Measurements from ENCODE around the gene ENC1.
A peak's percentile ranks its signal among the peaks of the same experiment; 100 is the strongest.

Gene ENC1

DNA sequence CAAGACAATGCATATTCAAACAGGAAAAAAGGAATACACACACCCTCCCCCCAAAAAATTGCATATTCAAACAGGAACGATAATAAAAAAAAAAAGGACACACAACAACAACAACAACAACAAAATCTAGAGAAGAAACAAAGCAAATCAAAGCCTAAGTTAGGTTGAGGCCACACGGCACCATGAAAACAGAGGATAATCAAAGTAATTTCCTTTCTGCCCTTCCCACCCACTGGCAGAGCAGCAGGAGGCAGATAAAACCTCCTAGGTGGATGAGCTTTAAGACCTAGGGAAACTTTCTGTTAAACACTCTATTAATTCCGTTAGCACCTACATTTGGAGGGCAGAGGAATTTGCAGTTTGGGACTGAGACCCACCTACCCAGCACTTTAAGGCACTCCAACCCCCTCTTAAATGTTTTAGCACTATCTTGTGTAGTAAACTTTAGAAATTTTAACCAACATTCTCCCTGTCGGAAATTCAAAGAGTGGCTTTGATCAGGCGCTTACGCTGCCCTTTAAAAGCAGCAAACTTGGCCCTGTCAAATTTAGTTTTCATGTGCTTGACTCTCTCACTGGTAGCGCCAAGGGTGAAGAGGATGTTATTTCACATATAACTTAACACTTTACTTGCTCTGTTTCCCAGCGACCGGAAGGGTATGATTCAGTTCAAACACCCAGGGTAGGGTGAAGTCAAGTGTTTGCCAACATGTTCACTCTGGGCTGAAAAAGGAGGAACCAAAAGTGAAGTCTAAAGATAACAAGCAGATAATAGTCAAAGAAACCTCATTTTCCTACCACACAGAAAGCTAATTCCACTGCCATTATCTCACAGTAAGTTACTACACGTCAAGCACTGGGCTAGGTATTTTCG lies 9.2 kb downstream of the ENC1 start:
- peak; percentile 86 for DNase-seq (ENCODE audit: low read depth)
- TF ChIP-seq, protein P1, sequence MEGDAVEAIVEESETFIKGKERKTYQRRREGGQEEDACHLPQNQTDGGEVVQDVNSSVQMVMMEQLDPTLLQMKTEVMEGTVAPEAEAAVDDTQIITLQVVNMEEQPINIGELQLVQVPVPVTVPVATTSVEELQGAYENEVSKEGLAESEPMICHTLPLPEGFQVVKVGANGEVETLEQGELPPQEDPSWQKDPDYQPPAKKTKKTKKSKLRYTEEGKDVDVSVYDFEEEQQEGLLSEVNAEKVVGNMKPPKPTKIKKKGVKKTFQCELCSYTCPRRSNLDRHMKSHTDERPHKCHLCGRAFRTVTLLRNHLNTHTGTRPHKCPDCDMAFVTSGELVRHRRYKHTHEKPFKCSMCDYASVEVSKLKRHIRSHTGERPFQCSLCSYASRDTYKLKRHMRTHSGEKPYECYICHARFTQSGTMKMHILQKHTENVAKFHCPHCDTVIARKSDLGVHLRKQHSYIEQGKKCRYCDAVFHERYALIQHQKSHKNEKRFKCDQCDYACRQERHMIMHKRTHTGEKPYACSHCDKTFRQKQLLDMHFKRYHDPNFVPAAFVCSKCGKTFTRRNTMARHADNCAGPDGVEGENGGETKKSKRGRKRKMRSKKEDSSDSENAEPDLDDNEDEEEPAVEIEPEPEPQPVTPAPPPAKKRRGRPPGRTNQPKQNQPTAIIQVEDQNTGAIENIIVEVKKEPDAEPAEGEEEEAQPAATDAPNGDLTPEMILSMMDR (IDR thresholded peaks at IDR 0.05; ENCODE audit: low read depth, low read length, missing control alignments), result no peak
- no peak overlapping the region for H3K4me3 ChIP-seq (ENCODE audit: low read depth, low read length)

DNA sequence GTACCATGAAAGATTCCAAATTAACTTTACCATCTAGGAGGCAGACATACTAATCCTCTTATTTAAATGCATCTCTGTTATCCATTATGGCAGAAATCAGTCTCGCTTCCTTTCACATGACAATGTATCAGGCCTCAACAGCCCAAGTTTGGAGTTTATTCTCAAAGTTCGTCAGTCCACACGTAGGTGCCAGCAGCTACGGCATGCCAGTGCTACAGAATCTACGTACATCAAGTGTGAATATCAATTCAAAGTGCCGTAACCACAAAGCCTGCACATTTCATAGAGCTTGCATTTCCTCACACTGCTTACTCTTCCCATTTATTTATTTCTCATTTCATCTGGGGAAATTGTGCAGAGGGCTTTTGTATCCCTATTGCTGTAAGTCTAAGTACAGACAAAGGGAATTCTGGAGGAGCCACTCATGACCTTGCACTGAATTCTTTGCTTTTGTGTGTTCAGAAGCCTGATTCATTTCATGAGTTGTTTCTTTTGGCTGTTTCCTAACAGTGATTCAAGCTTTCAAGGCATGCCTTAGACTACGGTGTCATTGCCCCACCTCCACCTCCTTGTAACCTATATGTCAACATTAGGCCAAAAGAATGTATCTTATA lies 10.0 kb downstream of the ENC1 start:
- TF ChIP-seq, protein P1 (IDR thresholded peaks at IDR 0.05; ENCODE audit: low read depth, low read length, missing control alignments), result no peak
- no peak overlapping the region for H3K4me3 ChIP-seq (ENCODE audit: low read depth, low read length)
- DNase-seq (ENCODE audit: low read depth), result no peak

DNA sequence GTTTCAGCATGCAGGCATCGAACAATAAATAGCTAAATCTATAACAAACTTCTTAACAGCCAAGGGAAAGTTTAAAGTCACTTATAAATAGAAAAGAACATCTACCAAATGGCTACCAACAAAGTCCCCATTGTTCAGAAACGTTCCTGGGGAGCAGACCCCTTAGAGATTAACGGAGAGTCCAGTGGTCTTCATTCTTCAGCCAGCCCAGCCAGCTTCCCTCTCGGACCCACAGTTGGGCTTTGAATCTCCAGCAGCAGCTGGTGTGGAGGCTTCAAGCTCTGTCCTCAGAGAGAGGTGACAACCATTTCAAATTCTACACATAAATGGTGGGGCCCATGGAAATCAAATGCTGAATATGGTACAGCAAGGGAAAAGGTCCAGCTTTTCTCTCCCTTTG lies 11.2 kb downstream of the ENC1 start:
- TF ChIP-seq, protein P1 (IDR thresholded peaks at IDR 0.05; ENCODE audit: low read depth, low read length, missing control alignments), result no peak
- no peak for DNase-seq (ENCODE audit: low read depth)
- H3K4me3 ChIP-seq (ENCODE audit: low read depth, low read length), result no peak overlapping the region

DNA sequence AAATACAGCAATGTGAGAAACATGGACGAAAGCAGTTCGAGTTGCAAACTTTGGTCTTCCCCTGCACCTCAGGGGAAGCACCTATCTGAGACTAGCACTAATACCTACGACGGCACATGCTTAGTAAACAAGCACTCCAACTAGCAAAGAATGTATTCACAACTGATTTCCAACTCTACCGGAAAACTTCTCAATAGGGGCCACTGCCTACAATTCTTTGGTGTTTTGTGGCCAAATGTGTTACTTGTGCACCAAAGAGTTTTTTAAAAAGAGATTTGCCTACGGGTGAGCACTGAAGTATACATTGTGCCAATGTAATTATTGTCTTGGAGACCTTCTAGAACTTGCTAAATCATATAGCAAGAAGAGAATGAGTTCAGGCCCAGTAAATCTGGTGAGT lies 12.2 kb downstream of the ENC1 start:
- TF ChIP-seq, protein P1 (IDR thresholded peaks at IDR 0.05; ENCODE audit: low read depth, low read length, missing control alignments), result no peak
- H3K4me3 ChIP-seq (ENCODE audit: low read depth, low read length), result no peak overlapping the region
- no peak for DNase-seq (ENCODE audit: low read depth)

DNA sequence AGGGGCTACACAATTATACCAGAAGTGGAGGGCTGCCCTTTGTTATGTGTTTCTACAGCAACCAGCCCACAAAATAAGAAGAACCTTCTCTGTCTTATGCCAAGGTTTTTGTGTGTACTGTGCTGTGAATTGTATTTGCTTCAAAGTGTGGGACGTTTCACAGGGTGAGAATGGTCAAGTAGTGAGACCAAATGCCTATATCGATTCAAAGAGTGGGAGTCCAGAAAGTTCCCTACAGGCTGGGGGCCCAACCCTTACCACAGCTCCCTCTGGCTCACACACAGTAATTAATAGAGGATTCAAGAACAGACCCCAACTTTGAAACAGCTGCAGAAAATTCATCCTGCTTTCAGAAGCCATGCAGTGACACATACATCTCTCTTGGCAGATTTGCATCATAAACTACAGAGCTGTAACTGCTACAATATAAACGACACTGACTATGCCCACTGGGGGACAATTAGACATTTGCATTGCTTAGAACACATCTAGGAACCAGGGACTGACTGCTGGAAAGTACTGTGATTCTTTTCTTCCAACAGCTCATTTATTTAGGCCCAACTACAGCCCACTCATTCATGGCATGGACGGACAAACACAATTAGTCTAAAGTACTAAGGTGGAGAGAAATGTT lies 12.8 kb downstream of the ENC1 start:
- no peak overlapping the region for H3K4me3 ChIP-seq (ENCODE audit: low read depth, low read length)
- no peak for DNase-seq (ENCODE audit: low read depth)
- TF ChIP-seq, protein P1 (IDR thresholded peaks at IDR 0.05; ENCODE audit: low read depth, low read length, missing control alignments), result no peak

DNA sequence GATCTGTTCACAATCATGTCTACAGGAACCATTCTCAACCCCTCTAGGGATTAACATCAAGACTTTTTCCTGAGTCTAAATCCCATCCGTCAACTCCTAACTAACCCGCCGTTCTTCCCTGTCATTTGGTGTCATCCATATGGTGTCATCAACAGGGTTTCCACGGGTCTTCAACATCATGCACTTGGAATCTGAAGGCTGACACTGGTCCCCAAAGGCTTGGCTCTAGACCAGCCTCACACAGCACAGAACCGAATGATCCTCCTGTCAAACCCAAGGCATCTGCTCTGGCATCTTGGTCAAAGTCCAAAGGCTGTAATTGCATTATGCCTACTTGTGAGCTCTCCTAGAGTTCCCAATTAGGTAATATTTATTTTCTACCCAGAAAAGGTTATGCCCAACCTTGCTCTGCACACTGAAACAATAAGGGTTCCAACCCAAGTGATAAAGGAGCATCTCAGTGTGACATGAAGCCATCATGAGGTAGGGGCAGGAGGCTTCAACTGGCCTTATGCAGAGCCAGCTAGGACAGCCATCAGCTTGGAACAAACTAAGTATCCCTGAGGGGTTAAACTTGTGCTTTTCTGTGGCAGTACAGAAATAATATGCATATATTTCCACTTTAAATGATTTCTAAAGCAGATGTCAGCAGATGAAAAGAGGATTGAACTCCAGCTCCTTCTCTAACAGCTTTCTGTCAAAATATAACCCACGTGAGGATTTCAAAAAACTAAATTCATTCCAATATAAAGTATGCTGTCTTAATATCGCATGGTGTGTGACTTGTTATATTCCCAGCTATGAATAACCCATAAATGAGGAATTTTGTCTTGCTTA lies 13.9 kb downstream of the ENC1 start:
- no peak overlapping the region for H3K4me3 ChIP-seq (ENCODE audit: low read depth, low read length)
- TF ChIP-seq, protein P1 (IDR thresholded peaks at IDR 0.05; ENCODE audit: low read depth, low read length, missing control alignments), result no peak
- DNase-seq (ENCODE audit: low read depth), result no peak

Measured in GM12864 (cell line).